B cell (primary cell): ENCODE data around the gene CNMD. TPM values are rescaled to one million over a fixed set of nuclear protein-coding genes. Genes with fewer than 3 reads are reported as not detected.

Experiments
- ATAC-seq: fragments of 200-7000 bp; cut with Tn5 transposase; one replicate; pipeline ENCODE4 v1.10.0; 2021; ENCODE audit warnings: low read depth, mild to moderate bottlenecking, moderate number of reproducible peaks, moderate library complexity
- CTCF ChIA-PET: fragments of 350-600 bp; sonication (Branson Sonifier 250); formaldehyde crosslinking; loops from one replicate; lab custom pipeline; 2021; ENCODE audit warnings: antibody characterized with exemption, inconsistent platforms; lab: Charles Lee
- POLR2A ChIA-PET: fragments of 350-600 bp; sonication (Branson Sonifier 250); formaldehyde crosslinking; loops from one replicate; lab custom pipeline; 2021; ENCODE audit warnings: antibody characterized with exemption; lab: Charles Lee
- DNase-seq: peaks from one replicate; pipeline ENCODE4 v3.0.0; 2013
- H2AFZ ChIP-seq: 2 replicates; pipeline ENCODE4 v1.6.1; 2012; ENCODE audit warnings: mild to moderate bottlenecking, low read depth, low read length; ENCODE audit not compliant: insufficient read depth, poor library complexity, severe bottlenecking
- H3K27ac ChIP-seq, 2 donors: 1 replicate in 1 of 2; 2 replicates in 1 of 2; pipeline ENCODE4 v1.5.1; 2012 to 2013; ENCODE audit warnings: low read length in 2 of 2, mild to moderate bottlenecking in 2 of 2, moderate library complexity in 1 of 2
- H3K27me3 ChIP-seq, 4 experiments: fragments of 200-600 bp in 1 of 4; sonication (generic) in 1 of 4; replicated peaks in 1 of 4; 1 replicate in 2 of 4; 2 replicates in 2 of 4; pipeline versions ENCODE4 v1.6.1 to v1.7.0; 2013 to 2016; ENCODE audit warnings: low read length in 3 of 4, mild to moderate bottlenecking in 2 of 4, mixed read lengths in 1 of 4, moderate library complexity in 1 of 4; ENCODE audit not compliant: insufficient read depth in 4 of 4, control insufficient read depth in 3 of 4; ENCODE audit errors: control extremely low read depth in 1 of 4
- H3K36me3 ChIP-seq, 2 experiments: replicated peaks in 1 of 2; 1 replicate in 1 of 2; 2 replicates in 1 of 2; pipeline versions ENCODE4 v1.6.1 to v1.7.1; 2013; ENCODE audit warnings: low read length in 1 of 2; ENCODE audit not compliant: insufficient read depth in 2 of 2, control insufficient read depth in 1 of 2; ENCODE audit errors: control extremely low read depth in 1 of 2, extremely low read depth in 1 of 2
- H3K4me1 ChIP-seq, 2 donors: fragments of 200-600 bp in 1 of 2; sonication (generic) in 1 of 2; 1 replicate in 1 of 2; 2 replicates in 1 of 2; pipeline versions ENCODE4 v1.5.1 to v1.6.1; 2013 to 2017; ENCODE audit warnings: low read length in 2 of 2; ENCODE audit not compliant: control insufficient read depth in 2 of 2, insufficient read depth in 2 of 2
- H3K4me2 ChIP-seq: replicated peaks from 2 replicates; pipeline ENCODE3; 2012; ENCODE audit warnings: mild to moderate bottlenecking, low read depth, low read length; ENCODE audit not compliant: poor library complexity, severe bottlenecking
- H3K4me3 ChIP-seq, 5 experiments: fragments of 200-600 bp in 1 of 5; sonication (generic) in 1 of 5; 1 replicate in 3 of 5; 2 replicates in 2 of 5; pipeline versions ENCODE4 v1.5.1 to v1.7.0; 2011 to 2016; ENCODE audit warnings: low read length in 4 of 5, mild to moderate bottlenecking in 4 of 5, low read depth in 2 of 5, control low read depth in 1 of 5, moderate library complexity in 1 of 5; ENCODE audit not compliant: insufficient read depth in 1 of 5; ENCODE audit errors: control extremely low read depth in 1 of 5, extremely low read depth in 1 of 5
- H3K79me2 ChIP-seq: fragments of 200-600 bp; sonication (generic); one replicate; pipeline ENCODE4 v1.6.0; 2016; ENCODE audit warnings: low read length; ENCODE audit not compliant: control insufficient read depth, insufficient read depth
- H3K9ac ChIP-seq: fragments of 200-600 bp; sonication (generic); 2 replicates; pipeline ENCODE4 v1.6.1; 2017; ENCODE audit warnings: mild to moderate bottlenecking, low read length, moderate library complexity
- H3K9me3 ChIP-seq, 3 donors: one replicate each; pipeline versions ENCODE4 v1.6.1 to v1.7.1; 2013; ENCODE audit warnings: low read length in 2 of 3; ENCODE audit not compliant: control insufficient read depth in 2 of 3, insufficient read depth in 1 of 3; ENCODE audit errors: control extremely low read depth in 1 of 3
- H4K20me1 ChIP-seq: 2 replicates; pipeline ENCODE4 v1.6.0; 2012; ENCODE audit warnings: mild to moderate bottlenecking, low read length; ENCODE audit not compliant: insufficient read depth, control insufficient read depth, poor library complexity, severe bottlenecking
- H3K27ac Mint-ChIP-seq: one replicate; pipeline ENCODE4 v1.8.0; 2021; ENCODE audit warnings: mixed read lengths
- H3K27me3 Mint-ChIP-seq: one replicate; pipeline ENCODE4 v1.8.0; 2021; ENCODE audit warnings: mixed read lengths
- H3K4me1 Mint-ChIP-seq: one replicate; pipeline ENCODE4 v1.8.0; 2021; ENCODE audit warnings: mixed read lengths
- H3K4me3 Mint-ChIP-seq: one replicate; pipeline ENCODE4 v1.8.0; 2021; ENCODE audit warnings: mixed read lengths
- H3K9me3 Mint-ChIP-seq: one replicate; pipeline ENCODE4 v1.8.0; 2022; ENCODE audit warnings: mixed read lengths; ENCODE audit not compliant: insufficient read depth
- CTCF ChIP-seq: fragments of 200-600 bp; IDR thresholded peaks from one replicate; pipeline ENCODE4 v1.8.0; 2022; ENCODE audit warnings: antibody characterized with exemption, mild to moderate bottlenecking
- EZH2 ChIP-seq: IDR thresholded peaks from 2 replicates; pipeline ENCODE4 v1.6.1; 2012; ENCODE audit warnings: borderline replicate concordance, low read depth, mild to moderate bottlenecking, moderate library complexity, low read length; ENCODE audit not compliant: insufficient read depth, poor library complexity, severe bottlenecking
- WGBS: methylation state at CpG from one replicate; pipeline ENCODE4 v1.1.5; 2013; ENCODE audit warnings: missing lambda C conversion rate; ENCODE audit not compliant: insufficient coverage; 5-methylcytosine and 5-hydroxymethylcytosine counted together
- intact Hi-C: fragments of 100-400 bp; cut with micrococcal nuclease; formaldehyde crosslinking; loops from one replicate; pipeline ENCODE4 v1.10.0; 2022
- polyA plus RNA-seq: library from polyadenylated mRNA; depleted of rRNA; stranded (reverse); fragments of >200 nt; gene quantifications from 2 replicates; pipeline ENCODE4 v1.2.3, GENCODE V29; 2012
- total RNA-seq, 2 donors: library from RNA; stranded (reverse); fragments of 120-200 nt in 1 of 2; gene quantifications; 1 replicate in 1 of 2; 2 replicates in 1 of 2; pipeline versions ENCODE4 v1.2.3 to v1.2.4, GENCODE V29; 2013 to 2022

Gene CNMD
- total and polyA plus RNA-seq, 2 donors (not counting 1 experiment from before 2014, with no cell fraction given) = not detected

- no peak overlapping the region for H3K4me2 ChIP-seq
- no peak overlapping the region for H3K27ac Mint-ChIP-seq
- no peak overlapping the region for H3K4me3 ChIP-seq
- CTCF ChIA-PET = no interaction called here
- ATAC-seq (no peak), DNase-seq (no peak)
- peaks cover 26% of the 10 kb centered on the region for H3K27me3 Mint-ChIP-seq
- peaks cover 0 to 5% (median 0%) of the 10 kb centered on the region in 4 experiments for H3K27me3 ChIP-seq
- no peak overlapping the region for H3K9ac ChIP-seq
- H2AFZ ChIP-seq = no peak overlapping the region
- H3K36me3 ChIP-seq = no peaks in the 10 kb centered on the region
- no peaks in the 10 kb centered on the region for H3K79me2 ChIP-seq
- TF ChIP-seq CTCF = no peak
- TF ChIP-seq EZH2 = no peak
- POLR2A ChIA-PET = no interaction called here
- no peak overlapping the region for H3K27ac ChIP-seq
- no peak overlapping the region for H3K4me3 Mint-ChIP-seq
- 92% methylated on average over 7 of the region's 11 CpGs for WGBS
- no peaks in the 10 kb centered on the region for H3K9me3 ChIP-seq
- no peaks in the 10 kb centered on the region for H3K9me3 Mint-ChIP-seq
- no peaks in the 10 kb centered on the region for H3K4me1 Mint-ChIP-seq
- H4K20me1 ChIP-seq = no peaks in the 10 kb centered on the region
- no peaks in the 10 kb centered on the region for H3K4me1 ChIP-seq
- intact Hi-C loops = no loop called here
Measured at GRCh38 chr13:52779103-52779502, 39.5 kb upstream of the CNMD start.

GRCh38 chr13:52776726-52777125, 37.1 kb upstream of the CNMD start:
- CTCF ChIA-PET = no interaction called here
- Histone ChIP-seq H3K36me3 (no peaks in the 10 kb centered on the region), H3K79me2 (no peaks in the 10 kb centered on the region), H3K4me3 (no peak overlapping the region), H2AFZ (no peak overlapping the region), H3K9me3 (peaks cover 0 to 2% (median 0%) of the 10 kb centered on the region in 3 donors), H3K27ac (no peak overlapping the region), H3K4me1 (no peaks in the 10 kb centered on the region), H3K27me3 (peaks cover 0 to 5% (median 0%) of the 10 kb centered on the region in 4 experiments), H4K20me1 (no peaks in the 10 kb centered on the region), H3K9ac (no peak overlapping the region), H3K4me2 (no peak overlapping the region)
- Mint-ChIP-seq H3K4me1 (no peaks in the 10 kb centered on the region), H3K4me3 (no peak overlapping the region), H3K27me3 (peaks cover 32% of the 10 kb centered on the region), H3K27ac (no peak overlapping the region), H3K9me3 (no peaks in the 10 kb centered on the region)
- intact Hi-C loops = no loop called here
- TF ChIP-seq EZH2 (no peak), CTCF (no peak)
- POLR2A ChIA-PET = no interaction called here
- DNase-seq = no peak
- ATAC-seq = no peak
- WGBS = no CpG with 5 or more reads among the region's 3 CpGs
